ENCODE measurements around the gene ARSB. TPM values are rescaled to one million over a fixed set of nuclear protein-coding genes. Genes with fewer than 3 reads are reported as not detected.
A peak's percentile ranks its signal among the peaks of the same experiment; 100 is the strongest.

Gene ARSB
- polyA plus RNA-seq, 1 of the 3 experiments (the other 2 are of a cell fraction), result 12.5 TPM

DNA sequence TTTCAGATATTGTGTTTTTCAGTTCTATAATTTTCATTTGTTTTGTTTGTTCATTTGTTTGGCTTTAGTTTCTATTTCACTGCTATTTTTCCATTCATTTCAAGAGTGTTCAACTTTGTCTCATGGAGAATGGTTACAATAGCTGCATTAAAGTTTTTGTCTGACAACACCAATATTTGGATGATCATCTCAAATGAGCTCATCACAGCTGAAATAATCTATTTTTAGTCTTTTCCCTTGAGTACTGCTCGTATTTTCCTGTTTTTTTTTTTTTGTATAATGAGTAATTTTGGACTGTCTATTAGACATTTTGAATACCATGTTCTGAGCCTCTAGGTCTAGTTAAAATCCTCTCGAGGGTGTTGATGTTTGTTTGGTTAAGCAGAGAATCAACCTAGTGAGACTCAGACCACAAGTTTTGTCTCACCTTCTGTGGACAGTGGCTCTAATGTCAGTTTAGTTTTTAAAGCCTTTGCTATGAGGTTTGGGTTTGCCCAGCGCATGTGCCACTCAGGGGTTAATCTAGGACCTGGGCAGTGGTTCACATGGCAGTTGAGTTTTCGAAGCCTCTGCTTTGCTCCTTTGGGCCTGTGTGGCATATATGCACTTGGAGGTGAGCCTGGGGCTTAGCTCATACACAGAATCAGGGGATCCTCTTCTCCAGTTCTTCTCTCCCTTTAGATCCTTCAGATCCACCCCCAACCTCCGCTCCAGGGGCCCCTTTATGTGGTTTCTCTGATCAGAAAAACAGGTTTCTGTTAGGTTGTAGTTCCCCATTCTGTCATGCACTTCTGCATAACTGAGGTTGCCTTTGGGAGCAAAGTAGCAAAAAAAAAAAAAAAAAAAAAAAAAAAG is 79.8 kb downstream of the ARSB start:
- WGBS (ENCODE audit: low lambda C conversion rate), result 77% methylated on average over 5 of the region's 5 CpGs

DNA sequence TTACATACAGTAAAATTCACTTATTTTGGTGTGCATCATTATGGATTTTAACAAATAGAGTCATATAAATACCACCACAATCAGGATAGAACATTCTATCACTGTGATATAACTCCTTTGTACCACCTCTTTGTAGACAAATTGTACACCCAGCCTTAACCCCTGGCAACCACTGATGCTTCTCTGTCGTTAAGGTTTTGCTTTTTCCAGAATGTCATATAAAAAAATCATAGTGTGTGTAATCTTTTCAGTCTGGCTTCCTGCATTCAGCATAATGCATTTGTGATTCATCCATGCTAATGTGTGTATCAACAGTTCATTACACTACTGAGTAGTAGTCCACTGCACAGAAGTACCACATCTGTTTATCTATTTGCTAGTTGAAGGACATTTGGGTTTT is 81.2 kb downstream of the ARSB start:
- H4K20me1 ChIP-seq (ENCODE audit: insufficient read depth), result no peaks in the 10 kb centered on the region
- no peak overlapping the region for H3K9ac ChIP-seq
- peaks cover 31% of the 10 kb centered on the region for H3F3A ChIP-seq (replicated peaks; ENCODE audit: insufficient read depth)
- TF ChIP-seq, protein P1, sequence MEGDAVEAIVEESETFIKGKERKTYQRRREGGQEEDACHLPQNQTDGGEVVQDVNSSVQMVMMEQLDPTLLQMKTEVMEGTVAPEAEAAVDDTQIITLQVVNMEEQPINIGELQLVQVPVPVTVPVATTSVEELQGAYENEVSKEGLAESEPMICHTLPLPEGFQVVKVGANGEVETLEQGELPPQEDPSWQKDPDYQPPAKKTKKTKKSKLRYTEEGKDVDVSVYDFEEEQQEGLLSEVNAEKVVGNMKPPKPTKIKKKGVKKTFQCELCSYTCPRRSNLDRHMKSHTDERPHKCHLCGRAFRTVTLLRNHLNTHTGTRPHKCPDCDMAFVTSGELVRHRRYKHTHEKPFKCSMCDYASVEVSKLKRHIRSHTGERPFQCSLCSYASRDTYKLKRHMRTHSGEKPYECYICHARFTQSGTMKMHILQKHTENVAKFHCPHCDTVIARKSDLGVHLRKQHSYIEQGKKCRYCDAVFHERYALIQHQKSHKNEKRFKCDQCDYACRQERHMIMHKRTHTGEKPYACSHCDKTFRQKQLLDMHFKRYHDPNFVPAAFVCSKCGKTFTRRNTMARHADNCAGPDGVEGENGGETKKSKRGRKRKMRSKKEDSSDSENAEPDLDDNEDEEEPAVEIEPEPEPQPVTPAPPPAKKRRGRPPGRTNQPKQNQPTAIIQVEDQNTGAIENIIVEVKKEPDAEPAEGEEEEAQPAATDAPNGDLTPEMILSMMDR (IDR thresholded peaks at IDR 0.05), result no peak
- TF ChIP-seq, protein P2, sequence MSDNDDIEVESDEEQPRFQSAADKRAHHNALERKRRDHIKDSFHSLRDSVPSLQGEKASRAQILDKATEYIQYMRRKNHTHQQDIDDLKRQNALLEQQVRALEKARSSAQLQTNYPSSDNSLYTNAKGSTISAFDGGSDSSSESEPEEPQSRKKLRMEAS (IDR thresholded peaks at IDR 0.05; ENCODE audit: low read depth), result no peak
- TF ChIP-seq ELF1 (IDR thresholded peaks at IDR 0.05) (no peak), EZH2phosphoT487 (IDR thresholded peaks at IDR 0.05; ENCODE audit: borderline replicate concordance, low read depth) (no peak), GATA2 (CRISPR knock-in tag; IDR thresholded peaks at IDR 0.05) (no peak), JUND (IDR thresholded peaks at IDR 0.05) (no peak), NFIC (IDR thresholded peaks at IDR 0.05; ENCODE audit: borderline replicate concordance) (no peak), SIN3A (IDR thresholded peaks at IDR 0.05; ENCODE audit: borderline replicate concordance, low read depth, low read length) (no peak), YY1 (IDR thresholded peaks at IDR 0.05; ENCODE audit: low read depth) (no peak), RXRA (IDR thresholded peaks at IDR 0.05; ENCODE audit: borderline replicate concordance, low read depth) (no peak), RAD21 (IDR thresholded peaks at IDR 0.05; ENCODE audit: low read length) (no peak), CHD2 (IDR thresholded peaks at IDR 0.05; ENCODE audit: low read length, partially characterized antibody) (no peak), TCF12 (IDR thresholded peaks at IDR 0.05) (no peak), FOSL2 (IDR thresholded peaks at IDR 0.05; ENCODE audit: borderline replicate concordance, low read depth) (no peak), NRF1 (IDR thresholded peaks at IDR 0.05; ENCODE audit: low read depth, low read length) (no peak), FOXJ3 (CRISPR knock-in tag; IDR thresholded peaks at IDR 0.05) (no peak), FOXM1 (IDR thresholded peaks at IDR 0.05; ENCODE audit: low read depth) (no peak)
- TF ChIP-seq, protein P3, sequence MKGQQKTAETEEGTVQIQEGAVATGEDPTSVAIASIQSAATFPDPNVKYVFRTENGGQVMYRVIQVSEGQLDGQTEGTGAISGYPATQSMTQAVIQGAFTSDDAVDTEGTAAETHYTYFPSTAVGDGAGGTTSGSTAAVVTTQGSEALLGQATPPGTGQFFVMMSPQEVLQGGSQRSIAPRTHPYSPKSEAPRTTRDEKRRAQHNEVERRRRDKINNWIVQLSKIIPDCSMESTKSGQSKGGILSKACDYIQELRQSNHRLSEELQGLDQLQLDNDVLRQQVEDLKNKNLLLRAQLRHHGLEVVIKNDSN (IDR thresholded peaks at IDR 0.05; ENCODE audit: borderline replicate concordance, low read depth), result no peak
- no peaks in the 10 kb centered on the region for H3K27me3 ChIP-seq (ENCODE audit: insufficient read depth)
- H3K4me1 ChIP-seq (ENCODE audit: control insufficient read depth in 1 of 2, insufficient read depth in 2 of 2, low read depth in 1 of 2, low read length in 1 of 2), result peaks cover 19 to 29% of the 10 kb centered on the region in 2 experiments
- H3K9me3 ChIP-seq, result 0 out of 2 replicates have a peak, but pooled peaks cover 5% of the 10 kb centered on the region
- CTCF ChIA-PET, result interaction anchor here (1.8 kb wide), 1 partner anchor 18 kb away, joined by 5 read pairs; no protein-coding TSS in a partner anchor
- POLR2A ChIA-PET, result no interaction called here
- H3K4me3 ChIP-seq (ENCODE audit: low read depth in 2 of 2, low read length in 1 of 2), result no peak overlapping the region
- no peak overlapping the region for H2AFZ ChIP-seq (ENCODE audit: low read depth)
- no peak for DNase-seq
- H3K4me2 ChIP-seq, result no peak overlapping the region
- 23% methylated on average over 1 of the region's 1 CpG for WGBS (ENCODE audit: low lambda C conversion rate)
- no peaks in the 10 kb centered on the region for H3K79me2 ChIP-seq (ENCODE audit: insufficient read depth)
- no peaks in the 10 kb centered on the region for H3K36me3 ChIP-seq (replicated peaks in 1 of 2; ENCODE audit: control insufficient read depth in 1 of 2, insufficient read depth in 2 of 2, low read length in 1 of 2)
- H3K27ac ChIP-seq (ENCODE audit: low read depth in 2 of 2, low read length in 1 of 2), result peak overlapping the region in 1 of 2 experiments; percentile 5; a peak in 2 of 4 replicates
- no peaks in the 10 kb centered on the region for H3K9me2 ChIP-seq

More for the DNA sequence above, 79.8 kb downstream of the ARSB start:
- ChIA-PET POLR2A (no interaction called here), CTCF (interaction anchor here (1.8 kb wide), 1 partner anchor 19 kb away, joined by 5 read pairs; no protein-coding TSS in a partner anchor)
- no peaks in the 10 kb centered on the region for H3K27me3 ChIP-seq (ENCODE audit: insufficient read depth)
- H3K9ac ChIP-seq, result no peak overlapping the region
- no peak overlapping the region for H3K4me2 ChIP-seq
- no peak overlapping the region for H3K27ac ChIP-seq (ENCODE audit: low read depth in 2 of 2, low read length in 1 of 2)
- no peak for DNase-seq
- H4K20me1 ChIP-seq (ENCODE audit: insufficient read depth), result no peaks in the 10 kb centered on the region
- no peaks in the 10 kb centered on the region for H3K9me2 ChIP-seq
- peaks cover 34% of the 10 kb centered on the region for H3F3A ChIP-seq (replicated peaks; ENCODE audit: insufficient read depth)
- no peak overlapping the region for H2AFZ ChIP-seq (ENCODE audit: low read depth)
- TF ChIP-seq GATA2 (CRISPR knock-in tag; IDR thresholded peaks at IDR 0.05) (no peak), EP300 (IDR thresholded peaks at IDR 0.05; ENCODE audit: borderline replicate concordance in 1 of 2, low read depth in 1 of 2, low read length in 1 of 2) (no peak), JUND (IDR thresholded peaks at IDR 0.05) (no peak), ELF1 (IDR thresholded peaks at IDR 0.05) (no peak), MXI1 (IDR thresholded peaks at IDR 0.05; ENCODE audit: low read depth, low read length) (no peak)
- TF ChIP-seq, protein P4, sequence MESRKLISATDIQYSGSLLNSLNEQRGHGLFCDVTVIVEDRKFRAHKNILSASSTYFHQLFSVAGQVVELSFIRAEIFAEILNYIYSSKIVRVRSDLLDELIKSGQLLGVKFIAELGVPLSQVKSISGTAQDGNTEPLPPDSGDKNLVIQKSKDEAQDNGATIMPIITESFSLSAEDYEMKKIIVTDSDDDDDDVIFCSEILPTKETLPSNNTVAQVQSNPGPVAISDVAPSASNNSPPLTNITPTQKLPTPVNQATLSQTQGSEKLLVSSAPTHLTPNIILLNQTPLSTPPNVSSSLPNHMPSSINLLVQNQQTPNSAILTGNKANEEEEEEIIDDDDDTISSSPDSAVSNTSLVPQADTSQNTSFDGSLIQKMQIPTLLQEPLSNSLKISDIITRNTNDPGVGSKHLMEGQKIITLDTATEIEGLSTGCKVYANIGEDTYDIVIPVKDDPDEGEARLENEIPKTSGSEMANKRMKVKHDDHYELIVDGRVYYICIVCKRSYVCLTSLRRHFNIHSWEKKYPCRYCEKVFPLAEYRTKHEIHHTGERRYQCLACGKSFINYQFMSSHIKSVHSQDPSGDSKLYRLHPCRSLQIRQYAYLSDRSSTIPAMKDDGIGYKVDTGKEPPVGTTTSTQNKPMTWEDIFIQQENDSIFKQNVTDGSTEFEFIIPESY (IDR thresholded peaks at IDR 0.05; ENCODE audit: borderline replicate concordance, low read depth), result no peak
- H3K79me2 ChIP-seq (ENCODE audit: insufficient read depth), result no peaks in the 10 kb centered on the region
- peaks cover 22 to 32% of the 10 kb centered on the region in 2 experiments for H3K4me1 ChIP-seq (ENCODE audit: control insufficient read depth in 1 of 2, insufficient read depth in 2 of 2, low read depth in 1 of 2, low read length in 1 of 2)
- no peaks in the 10 kb centered on the region for H3K36me3 ChIP-seq (replicated peaks in 1 of 2; ENCODE audit: control insufficient read depth in 1 of 2, insufficient read depth in 2 of 2, low read length in 1 of 2)
- no peak overlapping the region for H3K4me3 ChIP-seq (ENCODE audit: low read depth in 2 of 2, low read length in 1 of 2)
- H3K9me3 ChIP-seq, result no peaks in the 10 kb centered on the region

All from SK-N-SH (cell line).